Measurements from ENCODE around the gene NEO1. TPM values are rescaled to one million over a fixed set of nuclear protein-coding genes. Genes with fewer than 3 reads are reported as not detected.

Gene NEO1
- total RNA-seq, 2 donors from 2014 or later: 51.4 to 72.3 TPM

- H3K36me3 ChIP-seq: no peaks in the 10 kb centered on the region
- no peak overlapping the region for H3K4me3 ChIP-seq
- H3K9me3 ChIP-seq: no peaks in the 10 kb centered on the region
- H3K27ac ChIP-seq: no peak overlapping the region
- no peak for ATAC-seq (ENCODE audit: insufficient number of reproducible peaks, low FRiP score, low read depth)
- peaks cover 4 to 9% of the 10 kb centered on the region in 2 donors for H3K4me1 ChIP-seq (ENCODE audit: control insufficient read depth in 1 of 2, low read depth in 2 of 2)
- no peak for DNase-seq (ENCODE audit: low spot score)
- no peak for TF ChIP-seq CTCF (IDR thresholded peaks at IDR 0.05)
- no peaks in the 10 kb centered on the region for H3K27me3 ChIP-seq (replicated peaks; ENCODE audit: insufficient read depth)
These were observed 45.7 kb upstream of the NEO1 start for GRCh38 chr15:73006523-73006922.

GRCh38 chr15:73009066-73010056 lies 42.9 kb upstream of the NEO1 start:
- Histone ChIP-seq H3K9me3 (no peaks in the 10 kb centered on the region), H3K4me1 (ENCODE audit: control insufficient read depth in 1 of 2, low read depth in 2 of 2) (peaks cover 4 to 9% of the 10 kb centered on the region in 2 donors), H3K4me3 (peak overlapping the region; percentile 14), H3K27me3 (replicated peaks; ENCODE audit: insufficient read depth) (no peaks in the 10 kb centered on the region), H3K36me3 (no peaks in the 10 kb centered on the region), H3K27ac (no peak overlapping the region)
- DNase-seq (ENCODE audit: low spot score) (no peak), ATAC-seq (ENCODE audit: insufficient number of reproducible peaks, low FRiP score, low read depth) (no peak)
- TF ChIP-seq CTCF (IDR thresholded peaks at IDR 0.05): no peak

- Histone ChIP-seq H3K36me3 (no peaks in the 10 kb centered on the region), H3K27ac (no peak overlapping the region), H3K4me1 (ENCODE audit: control insufficient read depth in 1 of 2, low read depth in 2 of 2) (peaks cover 4 to 9% of the 10 kb centered on the region in 2 donors), H3K27me3 (replicated peaks; ENCODE audit: insufficient read depth) (no peaks in the 10 kb centered on the region), H3K9me3 (no peaks in the 10 kb centered on the region), H3K4me3 (no peak overlapping the region)
- no peak for TF ChIP-seq CTCF (IDR thresholded peaks at IDR 0.05)
- ATAC-seq (ENCODE audit: insufficient number of reproducible peaks, low FRiP score, low read depth) (no peak), DNase-seq (ENCODE audit: low spot score) (no peak)
These were observed 41.8 kb upstream of the NEO1 start for GRCh38 chr15:73010154-73011152.

GRCh38 chr15:73014904-73015303 lies 37.4 kb upstream of the NEO1 start:
- no peaks in the 10 kb centered on the region for H3K27me3 ChIP-seq (replicated peaks; ENCODE audit: insufficient read depth)
- no peaks in the 10 kb centered on the region for H3K9me3 ChIP-seq
- no peak overlapping the region for H3K27ac ChIP-seq
- no peak overlapping the region for H3K4me3 ChIP-seq
- ATAC-seq (ENCODE audit: insufficient number of reproducible peaks, low FRiP score, low read depth): no peak
- peaks cover 0 to under 1% of the 10 kb centered on the region in 2 donors for H3K4me1 ChIP-seq (ENCODE audit: control insufficient read depth in 1 of 2, low read depth in 2 of 2)
- DNase-seq (ENCODE audit: low spot score): no peak
- TF ChIP-seq CTCF (IDR thresholded peaks at IDR 0.05): no peak
- no peaks in the 10 kb centered on the region for H3K36me3 ChIP-seq

GRCh38 chr15:73015493-73015892 lies 36.8 kb upstream of the NEO1 start:
- ATAC-seq (ENCODE audit: insufficient number of reproducible peaks, low FRiP score, low read depth) (no peak), DNase-seq (ENCODE audit: low spot score) (no peak)
- Histone ChIP-seq H3K27ac (no peak overlapping the region), H3K36me3 (no peaks in the 10 kb centered on the region), H3K27me3 (replicated peaks; ENCODE audit: insufficient read depth) (no peaks in the 10 kb centered on the region), H3K9me3 (no peaks in the 10 kb centered on the region), H3K4me3 (no peak overlapping the region), H3K4me1 (ENCODE audit: control insufficient read depth in 1 of 2, low read depth in 2 of 2) (no peaks in the 10 kb centered on the region)
- no peak for TF ChIP-seq CTCF (IDR thresholded peaks at IDR 0.05)

Measured in thoracic aorta (tissue), 2 donors.